ENCODE data around the gene BLM.

- no peak for TF ChIP-seq CTCF (conservative IDR thresholded peaks at IDR 0.05; ENCODE audit: low read depth, low read length)
- no peak for TF ChIP-seq RAD21 (IDR thresholded peaks at IDR 0.05; ENCODE audit: low read length)
- TF ChIP-seq CEBPB (IDR thresholded peaks at IDR 0.05; ENCODE audit: low read depth, low read length) = no peak
- no peak for TF ChIP-seq POLR2A (IDR thresholded peaks at IDR 0.05; ENCODE audit: low read depth, low read length)
- no peak for TF ChIP-seq MAFK (IDR thresholded peaks at IDR 0.05; ENCODE audit: low read depth, low read length)
- no peak for TF ChIP-seq MXI1 (IDR thresholded peaks at IDR 0.05; ENCODE audit: borderline replicate concordance, low read depth, low read length)
- no peak for TF ChIP-seq FOS (IDR thresholded peaks at IDR 0.05; ENCODE audit: low read depth, low read length)
- no peak for TF ChIP-seq SMC3 (IDR thresholded peaks at IDR 0.05; ENCODE audit: low read depth, low read length)
- TF ChIP-seq USF2 (IDR thresholded peaks at IDR 0.05; ENCODE audit: low read depth, low read length) = no peak
- no peak for TF ChIP-seq RCOR1 (IDR thresholded peaks at IDR 0.05; ENCODE audit: insufficient replicate concordance, low read length)
These were observed 109.8 kb downstream of the BLM start for GRCh38 chr15:90826886-90827435.
